ENCODE results near the gene MED4. TPM values are rescaled to one million over a fixed set of nuclear protein-coding genes. Genes with fewer than 3 reads are reported as not detected.

The MED4 gene
- total and polyA plus RNA-seq, 9 of the 15 experiments (the other 6 are each of a cell fraction or from before 2014, with no cell fraction given): 24.5 to 87.3 (median 58.3) TPM

DNA sequence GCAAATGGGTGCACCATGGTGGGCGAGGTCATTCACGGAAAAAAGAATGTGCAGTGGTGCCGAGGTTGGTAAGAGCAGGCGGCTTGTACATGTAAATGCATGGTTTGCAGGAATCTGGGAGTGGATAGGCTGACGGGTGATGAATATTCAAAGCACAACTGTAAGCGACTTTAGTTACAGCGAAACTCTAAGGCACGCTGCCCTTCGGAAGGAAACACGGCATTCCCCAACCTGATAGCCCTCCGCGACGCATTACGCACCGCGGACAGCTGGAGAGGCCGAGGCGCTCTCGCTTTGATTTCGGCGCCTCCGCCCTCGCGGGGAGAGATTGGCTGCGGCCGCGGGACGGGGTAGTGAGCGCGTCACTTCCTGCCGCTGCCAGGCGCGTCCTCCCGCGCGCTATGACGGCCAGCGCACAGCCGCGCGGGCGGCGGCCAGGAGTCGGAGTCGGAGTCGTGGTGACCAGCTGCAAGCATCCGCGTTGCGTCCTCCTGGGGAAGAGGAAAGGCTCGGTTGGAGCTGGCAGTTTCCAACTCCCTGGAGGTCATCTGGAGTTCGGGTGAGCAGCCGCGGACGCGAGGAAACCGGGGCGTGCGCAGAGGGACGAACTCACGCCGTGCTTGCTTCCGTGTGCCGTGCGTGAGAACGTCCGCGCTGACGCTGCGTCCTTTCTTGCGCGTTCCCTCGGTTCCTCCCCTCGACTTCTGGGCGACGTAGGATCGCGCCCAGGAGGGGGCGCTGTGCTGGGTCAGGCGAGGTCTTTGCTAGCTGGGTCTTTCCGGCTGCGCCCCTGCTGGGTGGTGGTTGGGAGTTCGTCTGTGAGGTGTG, 57.3 kb downstream of the MED4 start, which contains the start of gene NUDT15 (continued):
- TF ChIP-seq GTF2F1 (IDR thresholded peaks at IDR 0.05; ENCODE audit: low read depth, low read length) (0 out of 2 replicates have a peak, but pooled peaks have one; percentile 3), ZNF263 (CRISPR knock-in tag; IDR thresholded peaks at IDR 0.05; ENCODE audit: borderline replicate concordance) (no peak), POLR2AphosphoS5 (IDR thresholded peaks at IDR 0.05; ENCODE audit: control insufficient read depth, insufficient read depth, low read depth, low read length) (peak; percentile 71), ZNF232 (CRISPR knock-in tag; IDR thresholded peaks at IDR 0.05) (no peak), SAP30 (IDR thresholded peaks at IDR 0.05; ENCODE audit: borderline replicate concordance, insufficient read depth, low read depth, low read length, poor library complexity, severe bottlenecking) (peak; percentile 97), SRSF7 (optimal IDR thresholded peaks at IDR 0.05; ENCODE audit: low read depth, low read length) (no peak), SIN3A (IDR thresholded peaks at IDR 0.05; ENCODE audit: borderline replicate concordance in 2 of 2, control insufficient read depth in 1 of 2, low read depth in 2 of 2, low read length in 2 of 2) (peak; percentile 73 to 77; a peak in 1 of 4 replicates), KAT2B (IDR thresholded peaks at IDR 0.05; ENCODE audit: low read depth, low read length) (peak; percentile 70)
- TF ChIP-seq, protein P1, sequence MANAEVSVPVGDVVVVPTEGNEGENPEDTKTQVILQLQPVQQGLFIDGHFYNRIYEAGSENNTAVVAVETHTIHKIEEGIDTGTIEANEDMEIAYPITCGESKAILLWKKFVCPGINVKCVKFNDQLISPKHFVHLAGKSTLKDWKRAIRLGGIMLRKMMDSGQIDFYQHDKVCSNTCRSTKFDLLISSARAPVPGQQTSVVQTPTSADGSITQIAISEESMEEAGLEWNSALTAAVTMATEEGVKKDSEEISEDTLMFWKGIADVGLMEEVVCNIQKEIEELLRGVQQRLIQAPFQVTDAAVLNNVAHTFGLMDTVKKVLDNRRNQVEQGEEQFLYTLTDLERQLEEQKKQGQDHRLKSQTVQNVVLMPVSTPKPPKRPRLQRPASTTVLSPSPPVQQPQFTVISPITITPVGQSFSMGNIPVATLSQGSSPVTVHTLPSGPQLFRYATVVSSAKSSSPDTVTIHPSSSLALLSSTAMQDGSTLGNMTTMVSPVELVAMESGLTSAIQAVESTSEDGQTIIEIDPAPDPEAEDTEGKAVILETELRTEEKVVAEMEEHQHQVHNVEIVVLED (CRISPR knock-in tag; IDR thresholded peaks at IDR 0.05): peak; percentile 97
- TF ChIP-seq, protein P2, sequence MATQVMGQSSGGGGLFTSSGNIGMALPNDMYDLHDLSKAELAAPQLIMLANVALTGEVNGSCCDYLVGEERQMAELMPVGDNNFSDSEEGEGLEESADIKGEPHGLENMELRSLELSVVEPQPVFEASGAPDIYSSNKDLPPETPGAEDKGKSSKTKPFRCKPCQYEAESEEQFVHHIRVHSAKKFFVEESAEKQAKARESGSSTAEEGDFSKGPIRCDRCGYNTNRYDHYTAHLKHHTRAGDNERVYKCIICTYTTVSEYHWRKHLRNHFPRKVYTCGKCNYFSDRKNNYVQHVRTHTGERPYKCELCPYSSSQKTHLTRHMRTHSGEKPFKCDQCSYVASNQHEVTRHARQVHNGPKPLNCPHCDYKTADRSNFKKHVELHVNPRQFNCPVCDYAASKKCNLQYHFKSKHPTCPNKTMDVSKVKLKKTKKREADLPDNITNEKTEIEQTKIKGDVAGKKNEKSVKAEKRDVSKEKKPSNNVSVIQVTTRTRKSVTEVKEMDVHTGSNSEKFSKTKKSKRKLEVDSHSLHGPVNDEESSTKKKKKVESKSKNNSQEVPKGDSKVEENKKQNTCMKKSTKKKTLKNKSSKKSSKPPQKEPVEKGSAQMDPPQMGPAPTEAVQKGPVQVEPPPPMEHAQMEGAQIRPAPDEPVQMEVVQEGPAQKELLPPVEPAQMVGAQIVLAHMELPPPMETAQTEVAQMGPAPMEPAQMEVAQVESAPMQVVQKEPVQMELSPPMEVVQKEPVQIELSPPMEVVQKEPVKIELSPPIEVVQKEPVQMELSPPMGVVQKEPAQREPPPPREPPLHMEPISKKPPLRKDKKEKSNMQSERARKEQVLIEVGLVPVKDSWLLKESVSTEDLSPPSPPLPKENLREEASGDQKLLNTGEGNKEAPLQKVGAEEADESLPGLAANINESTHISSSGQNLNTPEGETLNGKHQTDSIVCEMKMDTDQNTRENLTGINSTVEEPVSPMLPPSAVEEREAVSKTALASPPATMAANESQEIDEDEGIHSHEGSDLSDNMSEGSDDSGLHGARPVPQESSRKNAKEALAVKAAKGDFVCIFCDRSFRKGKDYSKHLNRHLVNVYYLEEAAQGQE (IDR thresholded peaks at IDR 0.05; ENCODE audit: borderline replicate concordance): peak; percentile 59
- TF ChIP-seq, protein P2 (CRISPR knock-in tag; IDR thresholded peaks at IDR 0.05; ENCODE audit: low read depth): peak; percentile 69
